Motor neuron (in vitro differentiated cells): Measurements from ENCODE around the gene RNF144B. TPM values are rescaled to one million over a fixed set of nuclear protein-coding genes. Genes with fewer than 3 reads are reported as not detected.
"Not testable (repeated sequence)": the region's sequence is repeated elsewhere in the genome, so short reads cannot be mapped to it uniquely, and the experiment has no call there.

Experiments
- ATAC-seq, 8 experiments: fragments of 200-7000 bp; cut with Tn5 transposase; replicated peaks in 6 of 8; 2 replicates each; pipeline ENCODE4 v1.8.0; 2021; ENCODE audit warnings: mild to moderate bottlenecking in 8 of 8, moderate library complexity in 8 of 8
- H3K27ac ChIP-seq, 2 donors: fragments of 250-450 bp; sonication (Bioruptor Pico); 2 replicates each; pipeline ENCODE4 v1.9.0; 2021; ENCODE audit warnings: antibody characterized with exemption in 2 of 2, mild to moderate bottlenecking in 2 of 2, moderate library complexity in 1 of 2
- H3K4me1 ChIP-seq, 2 donors: fragments of 250-450 bp; sonication (Bioruptor Pico); replicated peaks in 1 of 2; 2 replicates each; pipeline ENCODE4 v1.6.1; 2021; ENCODE audit warnings: antibody characterized with exemption in 2 of 2, mild to moderate bottlenecking in 2 of 2, moderate library complexity in 1 of 2
- H3K4me3 ChIP-seq, 5 donors: fragments of 250-450 bp; sonication (Bioruptor Pico); 2 replicates each; pipeline ENCODE4 v1.9.0; 2021; ENCODE audit warnings: antibody characterized with exemption in 5 of 5, mild to moderate bottlenecking in 5 of 5, moderate library complexity in 4 of 5
- WGBS, 10 experiments: fragments of 450-650 bp; shearing (Covaris generic); methylation state at CpG; one replicate each; pipeline ENCODE4 v1.0.0; 2022; 5-methylcytosine and 5-hydroxymethylcytosine counted together
- in situ Hi-C, 9 experiments: fragments of 400-800 bp; cut with MboI; loops; one replicate each; pipeline ENCODE4 v1.15.0; 2021; ENCODE audit warnings: low sequenced_read_pairs in 9 of 9, low pct_unique_long_range_greater_than_20kb in 2 of 9; ENCODE audit not compliant: unreplicated experiment in 9 of 9
- total RNA-seq, 8 experiments: library from RNA; unstranded; fragments of 300-600 nt; gene quantifications; 2 replicates each; pipeline versions ENCODE4 v1.2.3 to v1.2.4, GENCODE V29; 2022

The RNF144B gene
- total RNA-seq, 8 experiments from 2014 or later, result 0.11 to 6.2 (median 0.51) TPM

DNA sequence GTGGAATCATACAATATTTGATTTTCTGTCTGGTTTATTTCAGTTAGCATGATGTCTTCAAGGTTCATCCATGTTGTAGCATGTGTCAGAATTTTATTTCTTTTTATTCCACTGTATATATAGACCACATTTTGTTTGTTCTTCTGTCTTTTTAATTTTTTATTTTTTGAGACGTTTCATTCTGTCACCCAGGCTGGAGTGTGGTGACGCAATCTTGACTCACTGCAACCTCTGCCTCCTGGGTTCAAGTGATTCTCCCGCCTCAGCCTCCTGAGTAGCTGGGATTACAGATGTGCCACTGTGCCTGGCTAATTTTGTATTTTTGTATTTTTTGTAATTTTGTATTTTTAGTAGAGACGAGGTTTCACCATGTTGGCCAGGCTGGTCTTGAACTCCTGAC is 11.1 kb downstream of the RNF144B start:
- 70 to 91% (median 80%) methylated on average over 2 to 4 of the region's 4 CpGs; no CpG with 5 or more reads in 3 of the 10 experiments for WGBS, 10 experiments
- H3K4me1 ChIP-seq, ATAC-seq, H3K4me3 ChIP-seq, H3K27ac ChIP-seq, in situ Hi-C loops: not testable (repeated sequence)

DNA sequence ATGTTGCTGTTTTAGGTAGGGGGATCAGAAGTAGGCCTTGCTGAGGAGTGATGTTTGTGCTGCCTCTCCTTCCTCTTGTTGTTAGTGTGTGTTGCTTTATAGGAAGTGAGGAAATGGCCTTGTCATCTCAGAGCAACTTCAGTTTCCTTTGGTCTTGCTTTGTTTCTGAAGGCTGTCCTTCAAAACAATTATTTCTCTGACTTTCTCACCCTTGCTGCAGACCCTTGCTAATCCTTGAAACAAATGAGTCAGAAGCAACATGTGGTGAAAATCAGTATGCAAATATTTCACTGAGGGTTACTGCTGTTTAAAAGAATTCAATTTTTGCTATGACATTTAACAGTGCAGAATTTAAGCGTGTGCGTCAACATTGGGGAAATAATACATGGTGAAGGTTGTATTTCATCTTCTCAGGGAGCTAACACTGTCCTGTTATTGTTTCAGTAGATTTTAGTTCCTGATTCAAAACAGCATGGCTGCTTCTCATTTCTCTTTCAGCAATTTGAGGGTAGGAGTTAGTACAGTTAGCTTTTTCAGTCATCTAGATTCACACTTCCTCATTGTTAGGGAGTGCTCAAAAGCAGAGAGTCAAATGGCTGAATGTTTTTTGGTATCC is 13.8 kb downstream of the RNF144B start:
- 6 to 100% (median 86%) methylated on average over 2 of the region's 2 CpGs; no CpG with 5 or more reads in 1 of the 10 experiments for WGBS, 10 experiments
- no peak overlapping the region for H3K4me3 ChIP-seq
- no peak overlapping the region for H3K27ac ChIP-seq
- no peaks in the 10 kb centered on the region for H3K4me1 ChIP-seq
- in situ Hi-C loops, result no loop called here
- ATAC-seq, result peak in 3 of 8 experiments; percentile 37 to 57 (median 53)

DNA sequence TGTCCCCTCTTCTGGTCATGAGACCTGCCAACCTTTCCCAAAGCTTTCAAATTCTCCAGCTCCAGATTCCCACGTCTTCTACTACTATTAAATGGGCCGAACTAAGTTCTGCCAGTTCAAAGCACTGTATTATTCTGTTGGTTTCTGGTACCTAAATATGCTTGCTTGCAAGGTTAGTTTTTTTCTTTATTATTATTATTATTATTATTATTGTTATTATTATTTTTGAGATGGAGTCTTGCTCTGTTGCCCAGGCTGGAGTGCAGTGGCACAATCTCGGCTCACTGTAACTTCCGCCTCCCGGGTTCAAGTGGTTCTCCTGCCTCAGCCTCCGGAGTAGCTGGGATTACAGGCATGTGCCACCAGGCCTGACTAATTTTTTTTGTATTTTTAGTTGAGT is 17.8 kb downstream of the RNF144B start:
- H3K27ac ChIP-seq, in situ Hi-C loops, H3K4me3 ChIP-seq, ATAC-seq, H3K4me1 ChIP-seq: not testable (repeated sequence)
- WGBS, 10 experiments, result 77 to 100% (median 91%) methylated on average over 2 to 6 of the region's 6 CpGs; no CpG with 5 or more reads in 4 of the 10 experiments

DNA sequence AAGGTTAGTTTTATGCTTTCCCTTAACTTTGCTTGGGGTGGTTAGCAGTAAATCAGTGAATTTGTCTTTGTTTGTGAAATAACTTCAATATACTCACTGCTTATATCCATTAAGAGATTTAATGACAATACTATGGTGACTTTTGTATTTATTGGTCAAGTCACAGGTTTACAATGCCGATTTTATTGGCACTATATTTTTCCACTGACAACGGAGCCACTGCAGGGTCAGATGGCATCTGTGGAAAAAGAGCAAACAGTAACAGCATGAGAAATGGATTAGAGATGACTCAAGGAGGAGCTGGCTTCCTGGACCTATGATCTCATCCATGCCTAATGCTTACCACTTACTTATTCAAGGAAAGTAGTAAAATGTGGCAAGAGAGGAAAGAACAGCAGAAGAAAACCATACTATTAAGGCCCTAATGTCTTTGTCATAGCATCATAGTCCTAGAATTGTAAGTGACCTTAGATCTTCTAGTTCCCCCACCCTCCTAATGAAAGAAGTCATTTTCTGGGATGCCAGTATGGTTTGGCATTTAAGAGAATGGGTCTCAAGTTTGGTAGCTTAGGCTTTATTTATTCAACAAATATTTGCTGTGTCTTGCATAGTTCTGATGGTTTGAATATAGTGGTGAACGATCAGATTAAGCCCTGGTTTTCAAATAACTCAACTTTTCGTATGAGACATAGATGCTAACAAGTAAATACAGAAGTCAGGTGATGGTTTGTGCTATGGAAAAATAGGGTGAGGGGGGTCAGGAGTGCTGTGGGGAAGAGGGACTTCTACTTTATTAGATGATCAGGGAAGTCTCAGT is 18.5 kb downstream of the RNF144B start:
- 0 to 72% (median 28%) methylated on average over 1 to 4 of the region's 4 CpGs; no CpG with 5 or more reads in 1 of the 10 experiments for WGBS, 10 experiments
- peak; percentile 66 to 99 (median 90) for ATAC-seq
- no peaks in the 10 kb centered on the region for H3K4me1 ChIP-seq
- H3K27ac ChIP-seq, result no peak overlapping the region
- in situ Hi-C loops, result no loop called here
- H3K4me3 ChIP-seq, result no peak overlapping the region

DNA sequence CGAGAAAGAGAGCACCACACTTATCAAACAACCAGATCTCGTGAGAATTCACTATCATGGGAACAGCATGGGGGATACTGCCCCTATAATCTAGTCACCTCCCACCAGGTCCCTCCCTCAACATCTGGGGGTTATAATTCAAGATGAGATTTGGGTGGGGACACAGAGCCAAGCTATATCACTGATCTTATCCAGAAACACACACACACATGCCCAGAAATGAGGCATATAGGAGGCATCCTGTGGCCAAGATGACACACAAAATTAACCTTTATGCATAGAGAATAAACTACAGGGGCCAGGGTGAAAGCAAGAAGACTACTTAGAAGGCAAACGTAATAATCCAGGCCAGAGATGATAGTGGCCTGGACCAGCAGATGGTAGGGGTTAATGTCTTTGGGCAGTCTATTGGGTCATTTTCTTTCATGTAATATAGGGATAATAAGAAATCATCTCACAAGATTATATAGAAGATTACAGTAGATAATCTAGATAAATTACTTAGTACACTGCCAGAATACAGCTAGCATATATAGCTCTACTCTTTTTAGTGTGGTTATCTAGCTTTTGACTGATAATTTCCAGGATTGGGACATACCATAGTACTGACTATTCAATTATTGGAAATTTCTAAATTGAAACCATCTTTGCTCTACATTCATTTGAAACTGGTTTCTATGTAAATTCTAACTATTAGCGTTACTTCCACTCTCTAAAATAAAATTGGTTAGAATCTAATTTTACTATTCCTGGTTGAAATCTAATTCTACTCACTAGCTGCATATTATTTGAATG is 20.0 kb downstream of the RNF144B start:
- Histone ChIP-seq H3K27ac (no peak overlapping the region), H3K4me1 (no peaks in the 10 kb centered on the region), H3K4me3 (no peak overlapping the region)
- in situ Hi-C loops, result no loop called here
- WGBS, 10 experiments, result 33 to 100% (median 85%) methylated on average over 1 to 3 of the region's 4 CpGs
- ATAC-seq, result no peak

DNA sequence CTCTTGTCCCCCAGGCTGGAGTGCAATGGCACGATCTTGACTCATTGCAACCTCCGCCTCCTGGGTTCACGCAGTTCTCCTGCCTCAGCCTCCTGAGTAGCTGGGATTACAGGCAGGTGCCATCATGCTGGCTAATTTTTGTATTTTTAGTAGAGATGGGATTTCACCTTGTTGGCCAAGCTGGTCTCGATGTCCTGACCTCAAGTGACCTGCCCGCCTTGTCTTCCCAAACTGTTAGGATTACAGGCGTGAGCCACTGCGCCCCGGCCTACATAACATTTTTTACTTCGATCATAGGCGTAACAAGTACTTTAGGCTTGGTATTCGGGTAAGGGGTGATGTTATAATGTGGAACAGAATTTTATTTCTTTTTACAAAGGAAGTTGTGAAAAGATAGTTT is 22.5 kb downstream of the RNF144B start:
- in situ Hi-C loops, H3K4me3 ChIP-seq, H3K4me1 ChIP-seq, ATAC-seq, H3K27ac ChIP-seq: not testable (repeated sequence)
- 50 to 98% (median 90%) methylated on average over 2 to 8 of the region's 11 CpGs; no CpG with 5 or more reads in 1 of the 10 experiments for WGBS, 10 experiments

DNA sequence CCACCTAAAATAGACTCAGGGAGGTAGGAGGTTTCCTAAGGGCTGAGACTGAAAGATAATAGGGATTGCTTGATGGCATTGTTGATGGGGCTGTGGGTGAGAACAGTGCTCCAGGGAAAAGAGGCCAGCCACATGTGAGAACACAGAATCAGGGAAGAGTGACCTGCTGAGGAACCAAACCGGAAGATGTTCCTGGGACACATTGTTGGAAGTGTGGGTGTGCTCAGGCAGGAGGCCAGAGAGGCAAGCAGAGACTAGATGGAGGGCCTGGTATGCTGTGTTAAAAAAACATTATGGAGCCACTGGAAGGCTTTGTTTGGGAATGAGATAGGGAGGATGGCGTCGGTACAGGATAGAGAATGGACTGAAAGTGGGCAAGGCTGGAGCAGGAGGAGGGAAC is 23.3 kb downstream of the RNF144B start:
- 61 to 100% (median 83%) methylated on average over 1 to 3 of the region's 3 CpGs; no CpG with 5 or more reads in 3 of the 10 experiments for WGBS, 10 experiments
- no peak overlapping the region for H3K27ac ChIP-seq
- H3K4me3 ChIP-seq, result no peak overlapping the region
- no peak for ATAC-seq
- in situ Hi-C loops, result no loop called here
- no peaks in the 10 kb centered on the region for H3K4me1 ChIP-seq

DNA sequence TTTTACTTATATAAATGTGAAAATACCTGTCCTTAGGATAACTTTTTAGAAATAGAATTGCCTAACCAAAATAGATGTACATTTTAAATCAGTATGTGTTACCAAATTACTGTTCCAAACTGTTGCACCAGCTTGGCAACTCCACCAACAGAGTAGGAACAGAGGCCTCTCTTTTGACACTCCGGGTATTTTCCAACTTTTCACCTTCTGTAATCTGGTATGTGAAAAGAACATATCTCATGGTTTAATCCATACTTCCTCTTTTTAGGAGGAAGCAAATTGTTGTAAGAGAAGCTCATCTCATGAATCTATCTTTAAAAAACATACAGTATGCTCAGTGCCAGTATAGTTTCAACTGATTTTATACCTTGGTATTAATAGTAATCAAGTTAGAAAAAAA is 24.9 kb downstream of the RNF144B start:
- 75 to 100% (median 100%) methylated on average over 1 of the region's 1 CpG; no CpG with 5 or more reads in 2 of the 10 experiments for WGBS, 10 experiments
- Histone ChIP-seq H3K27ac (no peak overlapping the region), H3K4me1 (no peaks in the 10 kb centered on the region), H3K4me3 (no peak overlapping the region)
- in situ Hi-C loops, result no loop called here
- no peak for ATAC-seq

DNA sequence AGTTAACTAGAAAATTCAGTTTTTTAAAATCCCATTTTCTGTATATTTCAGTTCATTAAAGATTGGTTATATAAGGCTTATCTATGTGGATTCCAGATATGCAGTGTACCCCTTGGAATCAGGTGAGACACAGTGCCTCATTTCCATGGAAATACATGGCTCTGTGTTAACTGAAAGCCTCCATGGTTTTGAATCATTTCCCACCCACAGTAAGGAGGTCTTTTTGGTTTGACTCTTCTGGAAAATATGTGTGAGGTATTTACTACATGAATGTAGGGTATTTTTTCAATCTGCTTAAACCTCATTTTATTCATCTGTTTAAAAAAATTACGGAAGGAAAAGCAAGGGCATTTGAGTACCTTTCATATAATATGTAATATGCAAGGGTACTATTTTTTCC is 25.5 kb downstream of the RNF144B start:
- in situ Hi-C loops, result no loop called here
- 56 to 100% (median 84%) methylated on average over 1 of the region's 1 CpG; no CpG with 5 or more reads in 4 of the 10 experiments for WGBS, 10 experiments
- H3K4me3 ChIP-seq, result no peak overlapping the region
- ATAC-seq, result no peak
- H3K27ac ChIP-seq, result no peak overlapping the region
- H3K4me1 ChIP-seq, result no peaks in the 10 kb centered on the region

DNA sequence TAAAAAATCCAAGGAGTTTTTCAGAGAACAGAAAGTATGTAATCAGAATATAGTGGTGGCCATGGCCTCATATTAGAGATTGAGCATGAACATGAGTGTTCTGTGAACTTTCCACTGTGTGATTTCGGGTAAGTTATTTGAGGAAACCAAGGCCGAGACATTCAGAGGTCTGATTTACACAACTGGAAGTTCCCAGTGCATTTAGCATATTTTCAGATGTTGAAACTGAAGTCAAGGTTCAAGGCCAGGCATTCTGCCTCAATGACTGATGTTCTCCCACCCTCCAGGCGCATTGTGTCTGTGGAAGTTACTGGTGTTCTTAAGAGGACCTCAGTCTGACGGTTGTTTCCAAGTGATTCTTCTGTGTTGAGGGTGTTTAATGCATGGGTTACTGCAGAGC is 26.2 kb downstream of the RNF144B start:
- Histone ChIP-seq H3K4me1 (no peaks in the 10 kb centered on the region), H3K4me3 (no peak overlapping the region), H3K27ac (no peak overlapping the region)
- in situ Hi-C loops, result no loop called here
- ATAC-seq, result no peak
- WGBS, 10 experiments, result 67 to 100% (median 94%) methylated on average over 1 to 4 of the region's 4 CpGs; no CpG with 5 or more reads in 2 of the 10 experiments

DNA sequence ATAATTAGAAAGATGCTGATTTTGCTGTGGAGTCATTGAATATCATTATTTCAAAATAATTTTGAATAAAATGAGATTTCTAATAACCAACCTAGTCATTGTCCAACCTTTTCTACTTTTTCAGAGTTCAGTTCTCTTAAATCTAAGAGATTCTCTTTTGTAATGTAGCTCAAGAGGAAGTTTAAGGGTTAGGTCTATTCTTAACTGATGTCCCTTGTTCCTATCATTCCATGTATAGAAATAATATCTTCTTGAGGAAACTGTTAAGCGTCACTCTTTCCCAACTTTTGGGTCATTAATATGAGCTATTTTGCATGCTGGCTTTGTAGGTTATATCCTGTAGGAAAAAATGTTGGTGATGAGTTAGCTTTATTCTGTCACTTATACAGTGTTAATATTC is 27.0 kb downstream of the RNF144B start:
- Histone ChIP-seq H3K4me3 (no peak overlapping the region), H3K4me1 (no peaks in the 10 kb centered on the region), H3K27ac (no peak overlapping the region)
- in situ Hi-C loops, result no loop called here
- no peak for ATAC-seq
- 64 to 100% (median 85%) methylated on average over 1 of the region's 1 CpG; no CpG with 5 or more reads in 2 of the 10 experiments for WGBS, 10 experiments

DNA sequence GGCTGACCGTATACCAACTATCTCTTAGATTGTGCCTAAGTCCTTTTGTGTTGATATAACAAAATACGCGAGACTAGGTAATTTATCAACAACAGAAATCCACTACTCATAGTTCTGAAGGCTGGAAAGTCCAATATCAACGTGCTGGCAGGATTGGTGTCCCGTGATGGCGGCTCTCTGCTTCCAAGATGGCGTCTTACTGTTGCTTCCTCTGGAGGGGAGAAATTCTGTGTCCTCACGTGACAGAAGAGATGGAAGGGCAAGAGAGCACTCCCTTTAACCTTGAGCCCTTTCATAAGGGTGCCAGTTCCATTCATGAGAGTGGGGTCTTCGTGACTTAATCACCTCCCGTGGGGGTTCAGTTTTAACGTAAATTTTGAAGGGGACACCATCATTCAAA is 28.1 kb downstream of the RNF144B start:
- Histone ChIP-seq H3K4me1 (no peaks in the 10 kb centered on the region), H3K4me3 (no peak overlapping the region), H3K27ac (no peak overlapping the region)
- 65 to 100% (median 92%) methylated on average over 2 to 9 of the region's 11 CpGs; no CpG with 5 or more reads in 1 of the 10 experiments for WGBS, 10 experiments
- ATAC-seq, result no peak
- in situ Hi-C loops, result no loop called here
